ENCODE data around the gene SETBP1. TPM values are rescaled to one million over a fixed set of nuclear protein-coding genes. Genes with fewer than 3 reads are reported as not detected.

Gene SETBP1
- total RNA-seq, 4 donors from 2014 or later, result 16.2 to 33.6 (median 24.4) TPM

DNA sequence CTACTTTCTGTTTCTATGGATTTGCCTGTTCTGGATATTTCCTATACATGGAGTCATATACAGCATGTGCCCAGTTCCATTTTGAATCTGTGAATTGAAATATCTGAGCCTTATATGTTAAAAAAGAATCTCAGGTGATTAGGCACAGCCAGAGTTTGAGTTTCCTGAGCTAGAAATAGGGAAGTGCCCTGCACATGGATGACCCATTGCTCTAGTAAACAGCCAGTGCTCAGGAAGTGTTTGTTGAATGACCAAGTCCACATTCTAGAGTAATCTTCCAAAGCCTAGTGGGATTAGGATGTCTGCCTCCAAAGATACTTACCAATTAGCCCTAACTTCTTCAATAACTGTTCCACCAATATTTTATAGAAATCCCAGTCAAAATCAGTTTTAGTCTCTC is 165.8 kb downstream of the SETBP1 start:
- Histone ChIP-seq H3K4me1 (peaks cover 0 to 5% (median 0%) of the 10 kb centered on the region in 4 donors), H3K36me3 (no peaks in the 10 kb centered on the region), H3K27me3 (no peaks in the 10 kb centered on the region), H3K9me3 (no peaks in the 10 kb centered on the region), H3K4me3 (no peak overlapping the region), H3K27ac (no peak overlapping the region)
- no peak for DNase-seq
- intact Hi-C loops (cut with DNase I; ENCODE audit: low total_unique reads), result no loop called here
- TF ChIP-seq EP300 (IDR thresholded peaks at IDR 0.05; ENCODE audit: low read depth) (no peak), POLR2A (IDR thresholded peaks at IDR 0.05) (no peak), POLR2AphosphoS5 (IDR thresholded peaks at IDR 0.05) (no peak)
- TF ChIP-seq, protein P1, sequence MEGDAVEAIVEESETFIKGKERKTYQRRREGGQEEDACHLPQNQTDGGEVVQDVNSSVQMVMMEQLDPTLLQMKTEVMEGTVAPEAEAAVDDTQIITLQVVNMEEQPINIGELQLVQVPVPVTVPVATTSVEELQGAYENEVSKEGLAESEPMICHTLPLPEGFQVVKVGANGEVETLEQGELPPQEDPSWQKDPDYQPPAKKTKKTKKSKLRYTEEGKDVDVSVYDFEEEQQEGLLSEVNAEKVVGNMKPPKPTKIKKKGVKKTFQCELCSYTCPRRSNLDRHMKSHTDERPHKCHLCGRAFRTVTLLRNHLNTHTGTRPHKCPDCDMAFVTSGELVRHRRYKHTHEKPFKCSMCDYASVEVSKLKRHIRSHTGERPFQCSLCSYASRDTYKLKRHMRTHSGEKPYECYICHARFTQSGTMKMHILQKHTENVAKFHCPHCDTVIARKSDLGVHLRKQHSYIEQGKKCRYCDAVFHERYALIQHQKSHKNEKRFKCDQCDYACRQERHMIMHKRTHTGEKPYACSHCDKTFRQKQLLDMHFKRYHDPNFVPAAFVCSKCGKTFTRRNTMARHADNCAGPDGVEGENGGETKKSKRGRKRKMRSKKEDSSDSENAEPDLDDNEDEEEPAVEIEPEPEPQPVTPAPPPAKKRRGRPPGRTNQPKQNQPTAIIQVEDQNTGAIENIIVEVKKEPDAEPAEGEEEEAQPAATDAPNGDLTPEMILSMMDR (IDR thresholded peaks at IDR 0.05), result no peak
- in situ Hi-C loops (cut with MboI; ENCODE audit: low pct_ligation_motif_present in 1 of 4, low pct_unique_long_range_greater_than_20kb in 1 of 4, low sequenced_read_pairs in 3 of 4), result no loop called here

DNA sequence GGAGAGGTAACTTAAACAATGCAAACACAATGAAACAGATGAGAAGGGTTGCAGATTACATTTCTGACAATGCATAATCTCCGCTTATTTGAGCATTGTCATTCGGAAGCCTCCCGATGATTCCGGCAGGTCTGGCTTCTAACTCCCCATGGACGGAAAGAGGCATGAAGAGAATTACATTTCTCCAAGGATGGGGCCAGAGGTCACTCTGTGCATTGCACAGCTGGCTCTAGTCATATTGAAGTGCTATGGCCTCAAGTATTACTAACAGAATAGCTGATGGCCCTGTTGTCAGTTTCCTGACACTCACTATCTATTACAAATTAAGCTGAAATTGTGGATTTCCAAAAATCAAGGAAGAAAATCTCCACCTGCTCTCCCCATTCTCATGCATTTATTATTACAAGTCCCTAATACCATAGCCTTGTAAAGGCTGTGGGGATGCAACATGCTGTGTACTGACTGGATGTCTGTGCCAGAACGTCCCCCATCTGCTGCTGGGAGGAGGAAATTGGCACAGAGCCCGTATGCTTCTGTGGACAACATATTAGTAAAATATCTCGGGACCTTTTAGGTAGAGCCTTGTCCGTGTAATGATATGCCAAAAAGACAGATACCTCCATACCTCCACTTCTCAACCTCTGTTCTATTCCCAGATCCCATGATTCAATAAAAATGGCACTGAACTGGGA is 168.1 kb downstream of the SETBP1 start:
- H3K27ac ChIP-seq, result no peak overlapping the region
- no peaks in the 10 kb centered on the region for H3K27me3 ChIP-seq
- no peaks in the 10 kb centered on the region for H3K36me3 ChIP-seq
- peaks cover 0 to 8% (median 0%) of the 10 kb centered on the region in 4 donors for H3K4me1 ChIP-seq
- TF ChIP-seq POLR2AphosphoS5 (IDR thresholded peaks at IDR 0.05) (no peak), EP300 (IDR thresholded peaks at IDR 0.05; ENCODE audit: low read depth) (no peak), POLR2A (IDR thresholded peaks at IDR 0.05) (no peak)
- TF ChIP-seq, protein P1 (IDR thresholded peaks at IDR 0.05), result no peak
- no peak overlapping the region for H3K4me3 ChIP-seq
- intact Hi-C loops (cut with DNase I; ENCODE audit: low total_unique reads) (no loop called here), in situ Hi-C loops (cut with MboI; ENCODE audit: low pct_ligation_motif_present in 1 of 4, low pct_unique_long_range_greater_than_20kb in 1 of 4, low sequenced_read_pairs in 3 of 4) (no loop called here)
- WGBS, 2 donors (ENCODE audit: low coverage in 1 of 2), result 70 to 78% methylated on average over 5 to 9 of the region's 9 CpGs
- no peak for DNase-seq
- no peaks in the 10 kb centered on the region for H3K9me3 ChIP-seq

DNA sequence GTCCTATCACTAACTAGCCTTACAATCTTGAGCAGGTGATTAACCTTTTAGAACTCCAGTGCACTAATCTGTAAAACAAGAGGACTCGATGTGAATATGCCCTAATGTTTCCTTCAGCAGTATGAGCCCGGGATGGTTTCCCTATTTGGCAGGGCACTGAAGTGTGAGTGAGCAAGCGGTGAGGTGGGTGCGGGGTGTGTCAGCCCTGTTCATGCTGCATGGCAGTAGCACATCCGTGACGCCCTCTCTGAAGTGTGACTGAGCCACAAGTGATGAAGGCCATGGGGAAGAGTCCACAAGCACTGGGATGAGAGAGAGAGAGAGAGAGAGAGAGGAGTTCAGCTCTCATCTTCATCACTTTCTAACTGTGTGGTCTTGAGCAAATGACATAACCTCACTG is 168.7 kb downstream of the SETBP1 start:
- 88% methylated on average over 6 of the region's 6 CpGs; no CpG with 5 or more reads in 1 of the 2 donors for WGBS, 2 donors (ENCODE audit: low coverage in 1 of 2)

DNA sequence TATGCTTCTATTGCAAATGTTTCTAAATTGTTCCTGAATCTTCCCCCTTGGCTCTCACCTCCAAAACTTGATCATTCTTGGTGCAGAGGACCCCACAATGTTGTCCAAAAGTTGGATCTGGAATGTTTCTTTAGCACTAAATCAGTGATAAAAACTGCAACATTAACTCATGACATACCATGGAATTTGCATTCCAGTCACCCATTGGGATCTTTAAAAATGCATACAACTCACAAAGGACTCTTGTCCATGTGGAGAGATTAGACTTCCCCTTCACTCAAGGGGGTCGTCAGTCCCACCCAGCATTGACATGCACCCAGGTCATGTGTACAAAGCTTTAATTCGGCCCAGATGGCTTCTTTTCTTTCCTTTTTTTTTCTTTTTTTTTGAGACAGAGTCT is 169.3 kb downstream of the SETBP1 start:
- no peak overlapping the region for H3K4me3 ChIP-seq
- TF ChIP-seq, protein P1 (IDR thresholded peaks at IDR 0.05), result no peak
- TF ChIP-seq EP300 (IDR thresholded peaks at IDR 0.05; ENCODE audit: low read depth) (no peak), POLR2AphosphoS5 (IDR thresholded peaks at IDR 0.05) (no peak), POLR2A (IDR thresholded peaks at IDR 0.05) (no peak)
- H3K27me3 ChIP-seq, result no peaks in the 10 kb centered on the region
- no peak for DNase-seq
- H3K9me3 ChIP-seq, result no peaks in the 10 kb centered on the region
- no peak overlapping the region for H3K27ac ChIP-seq
- H3K36me3 ChIP-seq, result no peaks in the 10 kb centered on the region
- intact Hi-C loops (cut with DNase I; ENCODE audit: low total_unique reads) (no loop called here), in situ Hi-C loops (cut with MboI; ENCODE audit: low pct_ligation_motif_present in 1 of 4, low pct_unique_long_range_greater_than_20kb in 1 of 4, low sequenced_read_pairs in 3 of 4) (no loop called here)
- WGBS, 2 donors (ENCODE audit: low coverage in 1 of 2), result 75% methylated on average over 2 of the region's 2 CpGs; no CpG with 5 or more reads in 1 of the 2 donors
- peaks cover 0 to 8% (median 0%) of the 10 kb centered on the region in 4 donors for H3K4me1 ChIP-seq

More for the DNA sequence above, 168.7 kb downstream of the SETBP1 start:
- H3K9me3 ChIP-seq, result no peaks in the 10 kb centered on the region
- no peaks in the 10 kb centered on the region for H3K27me3 ChIP-seq
- peaks cover 0 to 8% (median 0%) of the 10 kb centered on the region in 4 donors for H3K4me1 ChIP-seq
- in situ Hi-C loops (cut with MboI; ENCODE audit: low pct_ligation_motif_present in 1 of 4, low pct_unique_long_range_greater_than_20kb in 1 of 4, low sequenced_read_pairs in 3 of 4), result no loop called here
- no peak for DNase-seq
- no peak for TF ChIP-seq POLR2AphosphoS5 (IDR thresholded peaks at IDR 0.05)
- TF ChIP-seq, protein P1 (IDR thresholded peaks at IDR 0.05), result no peak
- no peak for TF ChIP-seq EP300 (IDR thresholded peaks at IDR 0.05; ENCODE audit: low read depth)
- no peak for TF ChIP-seq POLR2A (IDR thresholded peaks at IDR 0.05)
- no peaks in the 10 kb centered on the region for H3K36me3 ChIP-seq
- H3K27ac ChIP-seq, result no peak overlapping the region
- intact Hi-C loops (cut with DNase I; ENCODE audit: low total_unique reads), result no loop called here
- H3K4me3 ChIP-seq, result no peak overlapping the region
